GM12878 (cell line): ENCODE data around the gene CADM3. TPM values are rescaled to one million over a fixed set of nuclear protein-coding genes. Genes with fewer than 3 reads are reported as not detected.

Source experiments
- BCL11A ChIP-seq: IDR thresholded peaks from 2 replicates; pipeline ENCODE4 v1.6.1; 2011; ENCODE audit warnings: low read depth, low read length
- EZH2 ChIP-seq: IDR thresholded peaks from 2 replicates; pipeline ENCODE4 v1.6.1; 2012; ENCODE audit warnings: low read depth, mild to moderate bottlenecking, control low read depth, inconsistent platforms, low read length, borderline replicate concordance; ENCODE audit not compliant: control insufficient read depth
- IKZF2 ChIP-seq, 2 experiments: fragments of 450-650 bp; IDR thresholded peaks; 2 replicates each; pipeline ENCODE4 v1.6.1; 2017; ENCODE audit warnings: mild to moderate bottlenecking in 2 of 2, moderate library complexity in 2 of 2
- PAX5 ChIP-seq: IDR thresholded peaks from 2 replicates; pipeline ENCODE4 v1.6.1; 2011; ENCODE audit warnings: low read depth, low read length, borderline replicate concordance
- polyA plus RNA-seq, 11 experiments: library from polyadenylated mRNA; depleted of rRNA in 4 of 11; unstranded in 6 of 11; stranded (reverse) in 5 of 11; fragments of >200 nt; fragmentation: Nextera tagmentation in 4 of 11; fragmentation: Illumina TruSeq in 1 of 11; extraction: Ambion mirVana in 4 of 11; extraction: Trizol in 1 of 11; gene quantifications; 1 replicate in 1 of 11; 2 replicates in 10 of 11; pipeline versions ENCODE4 v1.2.1 to v1.2.3, GENCODE V29; 2011 to 2016; ENCODE audit warnings: inconsistent platforms in 2 of 11, missing spikeins in 2 of 11, low read depth in 1 of 11
- total RNA-seq, 4 experiments: library from RNA; depleted of rRNA in 3 of 4; stranded (reverse); fragments of >200 nt in 3 of 4; fragmentation: Illumina TruSeq in 1 of 4; extraction: Trizol in 1 of 4; gene quantifications; 2 replicates each; pipeline versions ENCODE4 v1.2.1 to v1.2.3, GENCODE V29; 2013 to 2021
- TF ChIP-seq, protein P1 (sequence below): fragments of 450-650 bp; IDR thresholded peaks from 2 replicates; pipeline ENCODE4 v1.6.1; 2017; ENCODE audit warnings: mild to moderate bottlenecking, moderate library complexity
- TF ChIP-seq, protein P2 (sequence below), 3 experiments: IDR thresholded peaks in 2 of 3; conservative IDR thresholded peaks in 1 of 3; 2 replicates each; pipeline ENCODE4 v1.5.1; 2011; ENCODE audit warnings: low read depth in 3 of 3, low read length in 3 of 3, mild to moderate bottlenecking in 3 of 3, control low read depth in 2 of 3, moderate library complexity in 2 of 3, inconsistent platforms in 1 of 3, mixed read lengths in 1 of 3; ENCODE audit not compliant: control insufficient read depth in 2 of 3, insufficient read depth in 1 of 3; ENCODE audit errors: extremely low read depth in 1 of 3
- TF ChIP-seq, protein P3 (sequence below): fragments of 450-650 bp; IDR thresholded peaks from 2 replicates; pipeline ENCODE4 v1.6.1; 2014; ENCODE audit warnings: mild to moderate bottlenecking

The CADM3 gene
- total and polyA plus RNA-seq, 10 of the 15 experiments (the other 5 are each of a cell fraction or from before 2014, with no cell fraction given), result 0.04 to 0.37 TPM; not detected in 8

DNA sequence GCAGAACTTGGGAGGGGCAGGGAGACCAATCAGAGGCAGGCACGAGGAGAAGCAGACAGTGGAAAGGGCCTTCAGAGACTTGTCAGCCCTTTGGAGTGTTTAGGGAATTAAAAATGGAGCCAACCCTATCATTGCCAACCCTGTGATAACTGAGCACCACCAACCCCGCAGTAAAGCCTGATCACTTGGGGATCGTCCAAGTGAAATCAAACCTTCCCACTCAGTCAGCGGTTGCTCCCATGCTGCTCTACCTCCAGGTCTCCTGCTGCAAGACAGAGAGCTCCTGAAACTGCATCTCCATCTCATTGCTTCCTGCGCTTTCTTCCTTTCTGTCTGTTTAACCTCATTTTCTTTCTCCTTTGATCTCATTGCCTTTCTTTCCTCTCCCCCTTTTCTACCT, 28.5 kb downstream of the CADM3 start (continued):
- TF ChIP-seq, protein P1, sequence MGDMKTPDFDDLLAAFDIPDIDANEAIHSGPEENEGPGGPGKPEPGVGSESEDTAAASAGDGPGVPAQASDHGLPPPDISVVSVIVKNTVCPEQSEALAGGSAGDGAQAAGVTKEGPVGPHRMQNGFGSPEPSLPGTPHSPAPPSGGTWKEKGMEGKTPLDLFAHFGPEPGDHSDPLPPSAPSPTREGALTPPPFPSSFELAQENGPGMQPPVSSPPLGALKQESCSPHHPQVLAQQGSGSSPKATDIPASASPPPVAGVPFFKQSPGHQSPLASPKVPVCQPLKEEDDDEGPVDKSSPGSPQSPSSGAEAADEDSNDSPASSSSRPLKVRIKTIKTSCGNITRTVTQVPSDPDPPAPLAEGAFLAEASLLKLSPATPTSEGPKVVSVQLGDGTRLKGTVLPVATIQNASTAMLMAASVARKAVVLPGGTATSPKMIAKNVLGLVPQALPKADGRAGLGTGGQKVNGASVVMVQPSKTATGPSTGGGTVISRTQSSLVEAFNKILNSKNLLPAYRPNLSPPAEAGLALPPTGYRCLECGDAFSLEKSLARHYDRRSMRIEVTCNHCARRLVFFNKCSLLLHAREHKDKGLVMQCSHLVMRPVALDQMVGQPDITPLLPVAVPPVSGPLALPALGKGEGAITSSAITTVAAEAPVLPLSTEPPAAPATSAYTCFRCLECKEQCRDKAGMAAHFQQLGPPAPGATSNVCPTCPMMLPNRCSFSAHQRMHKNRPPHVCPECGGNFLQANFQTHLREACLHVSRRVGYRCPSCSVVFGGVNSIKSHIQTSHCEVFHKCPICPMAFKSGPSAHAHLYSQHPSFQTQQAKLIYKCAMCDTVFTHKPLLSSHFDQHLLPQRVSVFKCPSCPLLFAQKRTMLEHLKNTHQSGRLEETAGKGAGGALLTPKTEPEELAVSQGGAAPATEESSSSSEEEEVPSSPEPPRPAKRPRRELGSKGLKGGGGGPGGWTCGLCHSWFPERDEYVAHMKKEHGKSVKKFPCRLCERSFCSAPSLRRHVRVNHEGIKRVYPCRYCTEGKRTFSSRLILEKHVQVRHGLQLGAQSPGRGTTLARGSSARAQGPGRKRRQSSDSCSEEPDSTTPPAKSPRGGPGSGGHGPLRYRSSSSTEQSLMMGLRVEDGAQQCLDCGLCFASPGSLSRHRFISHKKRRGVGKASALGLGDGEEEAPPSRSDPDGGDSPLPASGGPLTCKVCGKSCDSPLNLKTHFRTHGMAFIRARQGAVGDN, result no peak
- no peak for TF ChIP-seq IKZF2 (IDR thresholded peaks at IDR 0.05)
- TF ChIP-seq, protein P2, sequence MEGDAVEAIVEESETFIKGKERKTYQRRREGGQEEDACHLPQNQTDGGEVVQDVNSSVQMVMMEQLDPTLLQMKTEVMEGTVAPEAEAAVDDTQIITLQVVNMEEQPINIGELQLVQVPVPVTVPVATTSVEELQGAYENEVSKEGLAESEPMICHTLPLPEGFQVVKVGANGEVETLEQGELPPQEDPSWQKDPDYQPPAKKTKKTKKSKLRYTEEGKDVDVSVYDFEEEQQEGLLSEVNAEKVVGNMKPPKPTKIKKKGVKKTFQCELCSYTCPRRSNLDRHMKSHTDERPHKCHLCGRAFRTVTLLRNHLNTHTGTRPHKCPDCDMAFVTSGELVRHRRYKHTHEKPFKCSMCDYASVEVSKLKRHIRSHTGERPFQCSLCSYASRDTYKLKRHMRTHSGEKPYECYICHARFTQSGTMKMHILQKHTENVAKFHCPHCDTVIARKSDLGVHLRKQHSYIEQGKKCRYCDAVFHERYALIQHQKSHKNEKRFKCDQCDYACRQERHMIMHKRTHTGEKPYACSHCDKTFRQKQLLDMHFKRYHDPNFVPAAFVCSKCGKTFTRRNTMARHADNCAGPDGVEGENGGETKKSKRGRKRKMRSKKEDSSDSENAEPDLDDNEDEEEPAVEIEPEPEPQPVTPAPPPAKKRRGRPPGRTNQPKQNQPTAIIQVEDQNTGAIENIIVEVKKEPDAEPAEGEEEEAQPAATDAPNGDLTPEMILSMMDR (IDR thresholded peaks at IDR 0.05 in 2 of 3, conservative IDR thresholded peaks at IDR 0.05 in 1 of 3; ENCODE audit: control insufficient read depth in 2 of 3, extremely low read depth in 1 of 3, insufficient read depth in 1 of 3, low read depth in 3 of 3, low read length in 3 of 3), result no peak
- TF ChIP-seq BCL11A, result no peak
- no peak for TF ChIP-seq EZH2
- no peak for TF ChIP-seq PAX5
- TF ChIP-seq, protein P3, sequence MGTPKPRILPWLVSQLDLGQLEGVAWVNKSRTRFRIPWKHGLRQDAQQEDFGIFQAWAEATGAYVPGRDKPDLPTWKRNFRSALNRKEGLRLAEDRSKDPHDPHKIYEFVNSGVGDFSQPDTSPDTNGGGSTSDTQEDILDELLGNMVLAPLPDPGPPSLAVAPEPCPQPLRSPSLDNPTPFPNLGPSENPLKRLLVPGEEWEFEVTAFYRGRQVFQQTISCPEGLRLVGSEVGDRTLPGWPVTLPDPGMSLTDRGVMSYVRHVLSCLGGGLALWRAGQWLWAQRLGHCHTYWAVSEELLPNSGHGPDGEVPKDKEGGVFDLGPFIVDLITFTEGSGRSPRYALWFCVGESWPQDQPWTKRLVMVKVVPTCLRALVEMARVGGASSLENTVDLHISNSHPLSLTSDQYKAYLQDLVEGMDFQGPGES, result no peak
- TF ChIP-seq, all 136 proteins: peak for 0
